ENCODE measurements around the gene ADAM15.

Gene ADAM15

DNA sequence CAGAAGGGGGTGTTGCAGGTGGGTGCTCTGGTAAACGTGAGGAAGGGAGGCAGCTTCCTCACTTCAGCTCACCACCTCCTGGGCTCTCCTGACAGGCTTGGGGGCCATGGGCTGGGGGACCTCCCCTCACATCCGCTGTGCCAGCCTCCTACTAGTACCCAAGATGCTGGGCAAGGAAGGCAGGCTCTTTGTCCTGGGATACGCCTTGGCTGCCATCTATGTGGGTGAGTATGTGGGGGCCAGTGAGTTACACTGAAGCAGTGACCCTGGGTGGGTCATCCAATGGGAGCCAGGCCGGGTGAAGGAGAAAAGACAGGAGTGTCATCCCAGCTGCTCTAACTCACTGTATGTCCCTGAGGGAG, 11.8 kb upstream of the ADAM15 start:
- Histone ChIP-seq H3K9me2 (replicated peaks; ENCODE audit: low read depth, low read length) (no peaks in the 10 kb centered on the region), H3K4me1 (ENCODE audit: insufficient read depth, low read length, poor library complexity, severe bottlenecking) (peaks cover 8% of the 10 kb centered on the region), H3K27me3 (ENCODE audit: insufficient read depth, low read length, poor library complexity, severe bottlenecking) (no peaks in the 10 kb centered on the region), H3K36me3 (ENCODE audit: insufficient read depth, low read length) (no peaks in the 10 kb centered on the region), H2AFZ (ENCODE audit: low read length) (0 out of 2 replicates have a peak overlapping the region, but pooled peaks have one; percentile 11), H3K9me3 (ENCODE audit: insufficient read depth, low read depth, low read length) (no peaks in the 10 kb centered on the region), H3K4me2 (ENCODE audit: low read depth, low read length, poor library complexity, severe bottlenecking) (no peak overlapping the region), H4K20me1 (ENCODE audit: insufficient read depth, low read length, poor library complexity, severe bottlenecking) (no peaks in the 10 kb centered on the region), H3K4me3 (ENCODE audit: low read length, poor library complexity, severe bottlenecking) (no peak overlapping the region), H3F3A (ENCODE audit: low read depth) (no peaks in the 10 kb centered on the region), H3K9ac (ENCODE audit: low read depth, low read length, poor library complexity, severe bottlenecking) (no peak overlapping the region), H3K79me2 (ENCODE audit: insufficient read depth, low read length) (no peaks in the 10 kb centered on the region)
- TF ChIP-seq EZH2phosphoT487 (IDR thresholded peaks at IDR 0.05; ENCODE audit: borderline replicate concordance): no peak
- no peak for TF ChIP-seq CTCF (conservative IDR thresholded peaks at IDR 0.05; ENCODE audit: low read length)

GRCh38 chr1:155040358-155041093, 10.6 kb upstream of the ADAM15 start:
- no peak overlapping the region for H2AFZ ChIP-seq (ENCODE audit: low read length)
- H3K9me3 ChIP-seq (ENCODE audit: insufficient read depth, low read depth, low read length): no peaks in the 10 kb centered on the region
- no peaks in the 10 kb centered on the region for H4K20me1 ChIP-seq (ENCODE audit: insufficient read depth, low read length, poor library complexity, severe bottlenecking)
- H3K4me2 ChIP-seq (ENCODE audit: low read depth, low read length, poor library complexity, severe bottlenecking): no peak overlapping the region
- H3K4me3 ChIP-seq (ENCODE audit: low read length, poor library complexity, severe bottlenecking): no peak overlapping the region
- H3K36me3 ChIP-seq (ENCODE audit: insufficient read depth, low read length): no peaks in the 10 kb centered on the region
- no peaks in the 10 kb centered on the region for H3K9me2 ChIP-seq (replicated peaks; ENCODE audit: low read depth, low read length)
- no peak overlapping the region for H3K9ac ChIP-seq (ENCODE audit: low read depth, low read length, poor library complexity, severe bottlenecking)
- H3K79me2 ChIP-seq (ENCODE audit: insufficient read depth, low read length): no peaks in the 10 kb centered on the region
- no peaks in the 10 kb centered on the region for H3K27me3 ChIP-seq (ENCODE audit: insufficient read depth, low read length, poor library complexity, severe bottlenecking)
- peaks cover 15% of the 10 kb centered on the region for H3K4me1 ChIP-seq (ENCODE audit: insufficient read depth, low read length, poor library complexity, severe bottlenecking)
- H3F3A ChIP-seq (ENCODE audit: low read depth): no peaks in the 10 kb centered on the region
- TF ChIP-seq EZH2phosphoT487 (IDR thresholded peaks at IDR 0.05; ENCODE audit: borderline replicate concordance) (no peak), CTCF (conservative IDR thresholded peaks at IDR 0.05; ENCODE audit: low read length) (no peak)

DNA sequence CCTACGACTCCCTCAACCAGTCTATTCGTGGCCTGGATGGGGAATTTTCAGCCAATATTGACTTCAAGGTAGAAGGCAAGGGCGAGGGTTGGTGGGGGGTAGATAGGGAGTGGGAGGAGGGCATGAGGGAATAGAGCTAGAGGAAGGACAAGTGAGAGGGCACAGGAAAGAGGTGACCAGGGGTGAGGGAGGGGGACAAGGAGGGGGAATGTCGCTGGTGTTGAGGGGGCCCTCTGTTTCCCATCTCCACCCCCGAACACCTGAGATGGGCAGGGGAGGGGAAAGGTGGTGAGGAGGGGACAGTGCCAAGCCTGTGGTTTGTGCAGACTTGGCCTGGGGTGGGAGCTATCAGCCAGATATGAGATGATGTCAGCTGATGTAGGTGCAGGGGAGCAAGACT, 8.3 kb upstream of the ADAM15 start:
- no peaks in the 10 kb centered on the region for H3K27me3 ChIP-seq (ENCODE audit: insufficient read depth, low read length, poor library complexity, severe bottlenecking)
- H3F3A ChIP-seq (ENCODE audit: low read depth): no peaks in the 10 kb centered on the region

More for the DNA sequence above, 8.3 kb upstream of the ADAM15 start:
- H4K20me1 ChIP-seq (ENCODE audit: insufficient read depth, low read length, poor library complexity, severe bottlenecking): no peaks in the 10 kb centered on the region
- H3K4me3 ChIP-seq (ENCODE audit: low read length, poor library complexity, severe bottlenecking): no peak overlapping the region
- H3K36me3 ChIP-seq (ENCODE audit: insufficient read depth, low read length): no peaks in the 10 kb centered on the region
- H3K9ac ChIP-seq (ENCODE audit: low read depth, low read length, poor library complexity, severe bottlenecking): no peak overlapping the region
- no peak overlapping the region for H3K4me2 ChIP-seq (ENCODE audit: low read depth, low read length, poor library complexity, severe bottlenecking)
- no peaks in the 10 kb centered on the region for H3K9me3 ChIP-seq (ENCODE audit: insufficient read depth, low read depth, low read length)
- no peak overlapping the region for H2AFZ ChIP-seq (ENCODE audit: low read length)
- H3K4me1 ChIP-seq (ENCODE audit: insufficient read depth, low read length, poor library complexity, severe bottlenecking): peaks cover 15% of the 10 kb centered on the region
- no peaks in the 10 kb centered on the region for H3K79me2 ChIP-seq (ENCODE audit: insufficient read depth, low read length)
- no peaks in the 10 kb centered on the region for H3K9me2 ChIP-seq (replicated peaks; ENCODE audit: low read depth, low read length)
- TF ChIP-seq EZH2phosphoT487 (IDR thresholded peaks at IDR 0.05; ENCODE audit: borderline replicate concordance) (no peak), CTCF (conservative IDR thresholded peaks at IDR 0.05; ENCODE audit: low read length) (no peak)

All from Loucy (cell line).